HG03521 (cell line): Measurements from ENCODE around the gene SLC5A3.

Experiments
- ATAC-seq: cut with Tn5 transposase; IDR thresholded peaks from one replicate; pipeline ENCODE4 v1.9.1; 2021; ENCODE audit warnings: mild to moderate bottlenecking, moderate library complexity; ENCODE audit not compliant: unreplicated experiment

The SLC5A3 gene

GRCh38 chr21:34094949-34095348 lies 21.6 kb downstream of the SLC5A3 start:
- ATAC-seq, result no peak

- no peak for ATAC-seq
Measured at GRCh38 chr21:34097442-34097841, 24.1 kb downstream of the SLC5A3 start.

- ATAC-seq, result no peak
Measured at GRCh38 chr21:34100337-34100736, 27.0 kb downstream of the SLC5A3 start.

GRCh38 chr21:34100790-34101189 lies 27.4 kb downstream of the SLC5A3 start:
- ATAC-seq, result no peak

- no peak for ATAC-seq
Measured at GRCh38 chr21:34105947-34106541, 32.7 kb downstream of the SLC5A3 start.

GRCh38 chr21:34107606-34108005 lies 34.2 kb downstream of the SLC5A3 start:
- ATAC-seq, result no peak

- no peak for ATAC-seq
Measured at GRCh38 chr21:34109075-34109474, 35.7 kb downstream of the SLC5A3 start.

GRCh38 chr21:34110594-34111202 lies 37.3 kb downstream of the SLC5A3 start:
- ATAC-seq, result no peak

- no peak for ATAC-seq
Measured at GRCh38 chr21:34112316-34113033, 39.1 kb downstream of the SLC5A3 start.

GRCh38 chr21:34113842-34114241 lies 40.5 kb downstream of the SLC5A3 start:
- no peak for ATAC-seq

GRCh38 chr21:34115160-34115559 lies 41.8 kb downstream of the SLC5A3 start:
- no peak for ATAC-seq

- ATAC-seq, result no peak
Measured at GRCh38 chr21:34116569-34116968, 43.2 kb downstream of the SLC5A3 start.

GRCh38 chr21:34120867-34121266 lies 47.5 kb downstream of the SLC5A3 start:
- ATAC-seq, result no peak

GRCh38 chr21:34122047-34122446 lies 48.7 kb downstream of the SLC5A3 start:
- no peak for ATAC-seq
